Activated CD8-positive, alpha-beta memory T cell treated with anti-CD3 and anti-CD28 coated beads, Interleukin-2, amount 50 U/mL, for 1 hour (primary cell): ENCODE data around the gene GRSF1.
"Not testable (repeated sequence)": the region's sequence is repeated elsewhere in the genome, so short reads cannot be mapped to it uniquely, and the experiment has no call there.

ENCODE experiments used
- DNase-seq: peaks from one replicate; pipeline ENCODE4 v3.0.0-alpha.2; 2020; ENCODE audit errors: extremely low read depth

Gene GRSF1

GRCh38 chr4:70836081-70836480 is 3.6 kb downstream of the GRSF1 start:
- no peak for DNase-seq

DNA sequence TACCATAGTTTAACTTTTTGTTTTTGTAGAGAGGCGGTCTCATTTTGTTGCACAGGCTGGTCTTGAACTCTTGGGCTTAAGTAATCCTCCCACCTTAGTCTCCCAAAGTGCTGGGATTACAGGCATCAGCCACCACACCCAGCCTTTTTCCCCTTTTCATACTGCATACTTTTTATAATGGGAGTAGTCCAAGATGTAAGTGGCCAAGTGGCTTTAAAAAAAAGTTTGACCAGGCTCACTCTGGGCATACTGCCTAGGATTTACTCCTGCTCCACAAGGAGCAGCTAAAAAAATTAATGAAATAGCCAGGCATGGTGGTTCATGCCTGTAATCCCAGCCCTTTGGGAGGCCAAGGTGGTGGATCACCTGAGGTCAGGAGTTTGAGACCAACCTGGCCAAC is 6.0 kb downstream of the GRSF1 start:
- no peak for DNase-seq

GRCh38 chr4:70831293-70831692 is 8.4 kb downstream of the GRSF1 start:
- DNase-seq: no peak

GRCh38 chr4:70830054-70830453 is 9.6 kb downstream of the GRSF1 start:
- DNase-seq: no peak

GRCh38 chr4:70829492-70829891 is 10.2 kb downstream of the GRSF1 start:
- no peak for DNase-seq

DNA sequence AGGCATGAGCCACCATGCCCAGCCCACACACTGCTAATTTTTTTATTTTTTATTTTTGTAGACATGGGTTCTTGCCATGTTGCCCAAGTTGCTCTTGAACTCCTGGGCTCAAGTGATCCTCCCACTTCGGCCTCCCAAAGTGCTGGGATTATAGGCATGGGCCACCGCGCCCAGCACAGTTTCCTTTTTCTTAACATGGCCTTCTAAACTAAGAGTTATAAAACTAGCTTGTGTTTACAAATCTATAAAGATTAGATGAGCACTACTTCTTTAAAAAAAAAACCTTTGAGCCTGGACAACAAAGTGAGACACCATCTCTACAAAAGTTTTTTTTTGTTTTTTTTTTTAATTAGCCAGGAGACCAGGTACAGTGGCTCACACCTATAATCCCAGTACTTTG is 10.7 kb downstream of the GRSF1 start:
- no peak for DNase-seq

- DNase-seq: no peak
These were observed 20.8 kb downstream of the GRSF1 start for GRCh38 chr4:70818921-70819320.

DNA sequence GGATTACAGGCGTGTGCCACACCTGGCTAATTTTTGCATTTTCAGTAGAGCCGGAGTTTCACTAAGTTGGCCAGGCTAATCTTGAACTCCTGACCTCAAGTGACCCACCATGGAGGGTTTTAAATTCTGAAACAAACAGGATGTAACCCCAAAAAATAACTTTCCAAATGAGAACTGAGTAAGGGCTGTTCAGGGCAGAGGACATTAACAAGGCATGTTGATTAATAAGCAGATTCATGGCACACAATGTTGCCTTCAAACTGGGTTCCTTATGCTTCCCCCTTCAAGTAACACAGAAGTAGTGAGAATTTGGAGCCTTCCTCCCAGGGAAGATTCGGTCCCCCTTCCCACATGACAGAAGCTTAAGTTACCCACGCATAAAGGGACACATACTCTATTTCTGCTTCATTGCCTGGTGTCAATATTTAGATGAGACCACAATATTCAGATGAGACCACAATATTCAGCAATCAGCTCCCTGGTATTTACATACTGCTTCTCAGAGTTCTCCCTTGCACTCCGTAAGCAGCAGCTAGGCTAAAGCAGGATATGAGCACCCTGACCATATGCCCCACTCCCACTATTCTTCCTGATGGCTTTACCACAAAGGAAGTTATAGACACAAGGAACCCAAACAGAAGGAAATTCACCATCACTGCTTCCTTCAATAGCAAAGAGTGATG is 21.4 kb downstream of the GRSF1 start:
- DNase-seq: no peak

GRCh38 chr4:70816894-70817293 is 22.8 kb downstream of the GRSF1 start:
- DNase-seq: no peak

DNA sequence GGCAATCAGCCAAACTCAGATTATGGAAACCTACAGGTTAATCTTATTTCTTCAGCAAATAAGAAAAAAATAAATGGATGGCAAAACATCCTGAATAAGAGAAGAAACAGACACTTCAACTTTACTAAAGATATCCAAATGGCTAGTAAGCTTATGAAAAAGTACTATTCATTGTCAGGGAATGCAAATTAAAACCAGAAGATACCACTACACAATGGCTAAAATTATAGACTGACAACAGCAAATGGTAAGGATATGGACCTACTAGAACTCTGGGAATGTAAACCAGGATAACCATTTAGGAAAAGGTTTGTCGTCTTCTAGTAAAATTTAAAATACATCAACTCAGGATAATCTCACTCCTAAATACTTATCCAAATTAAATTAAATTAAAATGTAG is 24.3 kb downstream of the GRSF1 start:
- no peak for DNase-seq

DNA sequence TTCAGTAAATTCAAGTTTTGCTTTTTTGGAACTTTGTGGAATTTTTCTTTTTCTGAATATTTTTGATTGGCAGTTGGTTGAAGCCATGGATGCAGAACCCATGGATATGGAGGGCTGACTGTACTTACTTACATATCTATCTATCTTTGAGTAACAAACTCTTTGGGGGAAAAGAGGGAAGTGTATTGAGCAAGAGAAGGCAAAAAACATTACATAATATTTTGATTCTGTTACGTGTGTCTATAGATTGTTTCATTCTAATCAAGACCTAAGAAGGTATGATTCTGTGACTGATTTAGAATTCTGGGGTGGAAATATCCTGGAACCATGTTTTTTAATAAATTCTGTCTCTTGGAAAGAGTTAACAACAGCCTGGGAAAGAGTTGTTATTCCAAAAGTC is 31.5 kb downstream of the GRSF1 start:
- DNase-seq: no peak

DNA sequence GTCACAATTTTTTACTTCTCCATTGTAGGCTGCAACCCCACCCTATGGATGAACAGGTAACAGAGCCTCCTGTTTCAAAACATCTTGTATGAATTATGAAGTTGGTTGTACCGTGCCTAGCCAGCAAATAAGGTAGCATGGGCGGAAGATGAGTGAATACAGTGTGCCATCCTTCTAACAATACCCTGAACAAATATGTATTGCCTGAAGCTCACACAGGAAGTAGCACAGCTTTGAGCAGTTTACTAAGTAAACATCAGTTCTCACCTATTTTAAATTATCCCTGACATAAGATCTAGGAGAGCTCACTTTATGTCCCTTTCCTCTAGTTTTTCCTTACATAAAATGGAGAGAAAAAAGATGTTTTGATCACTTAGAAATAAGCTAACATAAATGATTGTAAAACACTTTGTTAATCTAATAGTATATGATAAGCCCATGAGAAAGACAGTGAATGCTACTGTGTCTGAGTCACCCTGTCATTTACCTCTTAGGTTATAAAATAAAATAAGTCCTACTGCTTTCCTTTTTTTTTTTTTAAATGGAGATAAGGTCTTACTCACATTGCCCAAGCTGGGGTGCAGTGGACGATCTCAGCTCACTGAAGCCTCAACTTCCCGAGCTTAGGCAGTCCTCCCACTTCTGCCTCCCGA is 36.6 kb downstream of the GRSF1 start:
- no peak for DNase-seq

DNA sequence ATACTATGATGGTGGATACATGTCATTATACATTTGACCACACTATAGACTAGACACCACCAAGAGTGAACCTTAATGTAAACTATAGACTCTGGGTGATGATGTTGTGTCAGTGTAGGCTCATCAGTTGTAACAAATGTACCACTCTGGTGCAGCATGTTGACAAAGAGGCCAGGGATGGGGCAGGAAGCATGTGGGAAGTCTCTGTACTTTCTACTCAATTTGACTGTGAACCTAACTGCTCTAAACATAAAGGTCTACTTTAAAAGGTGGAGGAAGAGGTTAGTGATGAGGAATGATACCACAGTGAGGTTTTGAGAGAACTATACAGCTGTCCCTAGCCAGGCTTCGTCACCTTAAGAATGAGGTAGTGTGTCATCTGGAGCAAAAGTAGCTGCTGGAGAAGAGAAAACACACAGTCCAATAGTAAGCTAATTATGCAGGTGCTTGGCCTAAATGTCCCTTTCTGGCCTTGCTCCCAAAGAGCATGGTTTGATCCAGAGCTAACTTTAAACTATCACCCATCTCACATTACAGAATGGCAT is 38.4 kb downstream of the GRSF1 start:
- no peak for DNase-seq

DNA sequence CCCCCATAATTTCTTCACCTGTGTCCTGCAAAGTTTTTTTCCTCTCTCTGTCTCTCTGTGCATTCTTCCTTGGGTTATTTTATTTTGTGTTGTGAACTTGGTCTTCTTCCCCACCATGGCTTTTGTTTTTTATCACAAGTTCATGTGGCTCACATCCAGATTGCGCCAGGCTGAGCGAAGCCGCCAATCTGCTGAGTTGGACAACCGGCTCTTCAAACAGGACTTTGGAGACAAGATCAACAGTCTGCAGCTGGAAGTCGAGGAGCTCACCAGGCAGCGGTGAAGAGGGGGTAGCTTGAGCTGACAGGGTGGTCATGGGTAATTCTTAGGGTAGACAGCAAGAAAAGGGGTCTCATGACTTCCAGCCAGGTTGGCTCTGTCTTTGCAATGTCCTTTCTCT is 46.1 kb downstream of the GRSF1 start:
- no peak for DNase-seq

GRCh38 chr4:70788733-70789132 is 51.0 kb downstream of the GRSF1 start:
- DNase-seq: no peak

DNA sequence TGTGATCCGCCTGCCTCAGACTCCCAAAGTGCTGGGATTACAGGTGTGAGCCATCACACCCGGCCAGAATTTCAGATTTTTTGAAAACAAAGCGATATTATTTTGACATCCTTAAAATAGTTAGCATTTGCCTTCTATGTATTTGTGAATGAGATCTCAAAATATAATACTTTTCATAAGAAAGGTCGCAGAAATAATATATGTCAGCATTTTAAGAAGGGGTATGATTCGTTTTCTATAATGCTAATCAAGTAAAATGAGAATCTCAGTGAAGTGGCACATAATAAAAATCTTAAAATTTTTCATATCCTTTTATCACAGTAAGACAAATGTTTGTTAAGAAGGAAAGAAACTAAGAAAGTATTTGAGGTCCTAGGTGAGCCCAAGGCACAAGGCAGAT is 52.2 kb downstream of the GRSF1 start:
- DNase-seq: no peak

DNA sequence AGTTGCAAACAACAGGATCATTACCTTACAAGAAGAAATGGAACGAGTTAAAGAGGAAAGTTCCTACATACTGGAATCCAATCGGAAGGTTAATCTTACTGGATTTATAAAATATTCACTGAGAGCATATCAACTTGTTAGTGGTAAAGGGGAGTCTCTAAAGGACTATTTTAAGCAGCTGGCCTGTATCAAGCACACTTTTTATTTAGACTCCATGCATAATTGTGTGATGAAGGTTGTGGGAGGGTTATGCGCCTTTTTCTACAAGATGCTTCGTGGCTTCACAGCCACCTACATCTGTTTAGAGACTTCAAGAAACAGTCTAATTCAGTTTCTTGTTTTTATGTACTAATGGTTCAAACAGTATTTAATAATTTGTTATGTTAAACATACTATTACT is 56.6 kb downstream of the GRSF1 start:
- no peak for DNase-seq

DNA sequence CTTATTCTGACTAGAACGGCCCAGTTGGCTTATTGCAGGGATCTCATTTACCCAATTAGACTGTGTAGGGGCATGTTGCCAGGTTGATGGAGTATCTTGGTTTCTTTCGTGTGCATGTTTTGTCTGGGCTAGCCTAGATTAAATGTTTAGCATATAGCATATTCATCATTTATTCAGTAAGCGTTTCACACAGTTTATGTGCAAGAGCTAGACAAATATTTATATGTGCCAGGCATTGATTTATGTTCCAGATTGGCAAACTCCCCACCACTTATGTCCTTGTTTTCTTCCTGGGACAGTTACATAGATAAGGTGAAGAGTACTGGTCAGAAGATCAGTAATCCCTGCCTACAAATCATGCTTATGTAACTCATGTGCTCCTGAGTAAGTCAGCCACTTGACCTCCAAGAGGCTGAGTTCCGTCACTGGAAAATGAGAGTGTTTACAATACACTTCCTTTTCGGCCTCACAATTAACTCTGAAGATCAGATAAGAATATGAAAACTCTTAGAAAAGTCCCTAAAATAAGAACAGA is 60.7 kb downstream of the GRSF1 start:
- no peak for DNase-seq

GRCh38 chr4:70772929-70773555 is 66.6 kb downstream of the GRSF1 start:
- DNase-seq: no peak

DNA sequence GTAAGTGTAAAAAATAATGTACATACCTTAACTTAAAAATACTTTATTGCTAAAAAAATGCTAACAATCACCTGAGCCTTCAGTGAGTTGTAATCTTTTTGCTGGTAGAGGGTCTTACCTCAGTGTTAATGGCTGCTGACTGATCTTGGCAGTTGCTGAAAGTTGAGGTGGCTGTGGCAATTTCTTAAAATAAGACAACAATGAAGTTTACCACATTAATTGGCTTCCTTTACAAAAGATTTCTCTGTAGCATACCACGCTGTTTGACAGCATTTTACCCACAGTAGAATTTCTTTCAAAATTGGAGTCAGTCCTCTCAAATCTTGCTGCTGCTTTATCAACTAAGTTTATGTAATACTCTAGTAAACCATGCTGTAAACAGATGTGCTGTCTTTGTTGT is 70.3 kb downstream of the GRSF1 start:
- DNase-seq: not testable (repeated sequence)

- DNase-seq: no peak
These were observed 71.3 kb downstream of the GRSF1 start for GRCh38 chr4:70768301-70768948.
